ENCODE results near the gene CPSF2.

Gene CPSF2

GRCh38 chr14:92105073-92105892, 16.5 kb upstream of the CPSF2 start:
- DNase-seq (ENCODE audit: extremely low spot score), result no peak
- ChIA-PET POLR2A (interaction anchor here (1.3 to 4.7 kb wide), 3 partner anchors 16 to 65 kb away, joined by 3 to 77 read pairs (median 20); partner anchors contain the start of genes CPSF2, NDUFB1 and TRIP11), CTCF (no interaction called here)
- TF ChIP-seq PKNOX1 (IDR thresholded peaks at IDR 0.05), result no peak

GRCh38 chr14:92105893-92106142, 16.0 kb upstream of the CPSF2 start:
- TF ChIP-seq CTBP1 (IDR thresholded peaks at IDR 0.05; ENCODE audit: borderline replicate concordance) (no peak), ARNT (IDR thresholded peaks at IDR 0.05) (no peak), FOXA1 (IDR thresholded peaks at IDR 0.05) (no peak), ZNF384 (IDR thresholded peaks at IDR 0.05) (no peak), SUZ12 (IDR thresholded peaks at IDR 0.05) (no peak), BHLHE40 (IDR thresholded peaks at IDR 0.05; ENCODE audit: borderline replicate concordance) (no peak), ELF4 (IDR thresholded peaks at IDR 0.05) (no peak), FOXK2 (IDR thresholded peaks at IDR 0.05) (no peak), NFRKB (IDR thresholded peaks at IDR 0.05) (no peak)
- ChIA-PET CTCF (interaction anchor here (0.9 kb wide), 1 partner anchor 119 kb away, joined by 5 read pairs; no protein-coding TSS in a partner anchor), POLR2A (interaction anchor here (1.1 to 4.7 kb wide), 6 partner anchors 8 to 160 kb away, joined by 3 to 77 read pairs (median 9); partner anchors contain the start of genes CPSF2, NDUFB1 and TRIP11)
- no peak for DNase-seq (ENCODE audit: extremely low spot score)

GRCh38 chr14:92106143-92106926, 15.4 kb upstream of the CPSF2 start, which contains the start of gene ATXN3:
TSS of gene ATXN3 (minus strand) at chr14:92106582. CDS start at chr14:92106552, 30 bp downstream.
- peak; percentile 97 for DNase-seq (ENCODE audit: extremely low spot score)
- CTCF ChIA-PET, result interaction anchor here (0.6 to 1.6 kb wide), 6 partner anchors 11 to 1686 kb away, joined by 3 to 31 read pairs (median 6); partner anchors contain the start of genes CPSF2 and NDUFB1

GRCh38 chr14:92108345-92109254, 13.2 kb upstream of the CPSF2 start:
- ChIA-PET POLR2A (interaction anchor here (4.7 kb wide), 1 partner anchor 12 kb away, joined by 77 read pairs; the partner anchor contains the start of genes CPSF2 and NDUFB1), CTCF (no interaction called here)
- TF ChIP-seq SUZ12 (IDR thresholded peaks at IDR 0.05) (no peak), PKNOX1 (IDR thresholded peaks at IDR 0.05) (no peak), BHLHE40 (IDR thresholded peaks at IDR 0.05; ENCODE audit: borderline replicate concordance) (no peak), HDGF (IDR thresholded peaks at IDR 0.05; ENCODE audit: borderline replicate concordance) (no peak), LEF1 (IDR thresholded peaks at IDR 0.05; ENCODE audit: borderline replicate concordance) (no peak), ELF4 (IDR thresholded peaks at IDR 0.05) (no peak), SP1 (IDR thresholded peaks at IDR 0.05) (no peak), ZNF384 (IDR thresholded peaks at IDR 0.05) (no peak), L3MBTL2 (conservative IDR thresholded peaks at IDR 0.05) (no peak), TARDBP (IDR thresholded peaks at IDR 0.05) (no peak), FOXM1 (IDR thresholded peaks at IDR 0.05; ENCODE audit: borderline replicate concordance) (no peak), CTBP1 (IDR thresholded peaks at IDR 0.05; ENCODE audit: borderline replicate concordance) (no peak)
- no peak for DNase-seq (ENCODE audit: extremely low spot score)

More at GRCh38 chr14:92106143-92106926, 15.4 kb upstream of the CPSF2 start, which contains the start of gene ATXN3:
- TF ChIP-seq SP1 (IDR thresholded peaks at IDR 0.05), result no peak
- TF ChIP-seq HDGF (IDR thresholded peaks at IDR 0.05; ENCODE audit: borderline replicate concordance), result no peak
- TF ChIP-seq PKNOX1 (IDR thresholded peaks at IDR 0.05), result no peak
- no peak for TF ChIP-seq CTBP1 (IDR thresholded peaks at IDR 0.05; ENCODE audit: borderline replicate concordance)
- no peak for TF ChIP-seq NFRKB (IDR thresholded peaks at IDR 0.05)
- no peak for TF ChIP-seq LEF1 (IDR thresholded peaks at IDR 0.05; ENCODE audit: borderline replicate concordance)
- peak; percentile 36; the same call in 1 of the 2 replicates for TF ChIP-seq L3MBTL2 (conservative IDR thresholded peaks at IDR 0.05)
- peak; percentile 55; the same call in 1 of the 2 replicates for TF ChIP-seq TARDBP (IDR thresholded peaks at IDR 0.05)
- peak; percentile 64; the same call in 1 of the 2 replicates for TF ChIP-seq FOXM1 (IDR thresholded peaks at IDR 0.05; ENCODE audit: borderline replicate concordance)
- no peak for TF ChIP-seq ELF4 (IDR thresholded peaks at IDR 0.05)
- no peak for TF ChIP-seq SUZ12 (IDR thresholded peaks at IDR 0.05)
- TF ChIP-seq FOXA1 (IDR thresholded peaks at IDR 0.05), result no peak
- no peak for TF ChIP-seq FOXK2 (IDR thresholded peaks at IDR 0.05)
- TF ChIP-seq BHLHE40 (IDR thresholded peaks at IDR 0.05; ENCODE audit: borderline replicate concordance), result no peak
- TF ChIP-seq ZNF384 (IDR thresholded peaks at IDR 0.05), result no peak
- POLR2A ChIA-PET, result interaction anchor here (0.7 to 4.7 kb wide), 9 partner anchors 8 to 217 kb away, joined by 3 to 77 read pairs (median 3); partner anchors contain the start of genes CPSF2, NDUFB1, SLC24A4 and TRIP11

GRCh38 chr14:92109490-92109889, 12.3 kb upstream of the CPSF2 start:
- TF ChIP-seq ARNT (IDR thresholded peaks at IDR 0.05) (no peak), L3MBTL2 (conservative IDR thresholded peaks at IDR 0.05) (no peak), SUZ12 (IDR thresholded peaks at IDR 0.05) (no peak), LEF1 (IDR thresholded peaks at IDR 0.05; ENCODE audit: borderline replicate concordance) (no peak), CTBP1 (IDR thresholded peaks at IDR 0.05; ENCODE audit: borderline replicate concordance) (no peak), FOXA1 (IDR thresholded peaks at IDR 0.05) (no peak), ZNF384 (IDR thresholded peaks at IDR 0.05) (no peak), ELF4 (IDR thresholded peaks at IDR 0.05) (no peak), BHLHE40 (IDR thresholded peaks at IDR 0.05; ENCODE audit: borderline replicate concordance) (no peak), SP1 (IDR thresholded peaks at IDR 0.05) (no peak), TARDBP (IDR thresholded peaks at IDR 0.05) (no peak), PKNOX1 (IDR thresholded peaks at IDR 0.05) (no peak), FOXM1 (IDR thresholded peaks at IDR 0.05; ENCODE audit: borderline replicate concordance) (no peak)
- no peak for DNase-seq (ENCODE audit: extremely low spot score)
- ChIA-PET POLR2A (interaction anchor here (4.7 kb wide), 1 partner anchor 12 kb away, joined by 77 read pairs; the partner anchor contains the start of genes CPSF2 and NDUFB1), CTCF (no interaction called here)
